GM13976 (cell line): ENCODE measurements around the gene AFF2.

Source experiments
- DNase-seq: peaks from one replicate; pipeline ENCODE4 v3.0.0; 2012; ENCODE audit warnings: low spot score
- in situ Hi-C: fragments of 300-500 bp; cut with MboI; formaldehyde crosslinking; loops from one replicate; pipeline ENCODE4 v1.12.0; 2022; ENCODE audit warnings: low sequenced_read_pairs, mixed read lengths, inconsistent platforms; ENCODE audit not compliant: unreplicated experiment
- TF ChIP-seq, protein P1 (sequence below): IDR thresholded peaks from 2 replicates; pipeline ENCODE4 v1.5.1; 2012; ENCODE audit warnings: borderline replicate concordance, mild to moderate bottlenecking; ENCODE audit not compliant: insufficient read depth; ENCODE audit errors: extremely low read depth, missing control alignments, control extremely low read depth

The AFF2 gene

DNA sequence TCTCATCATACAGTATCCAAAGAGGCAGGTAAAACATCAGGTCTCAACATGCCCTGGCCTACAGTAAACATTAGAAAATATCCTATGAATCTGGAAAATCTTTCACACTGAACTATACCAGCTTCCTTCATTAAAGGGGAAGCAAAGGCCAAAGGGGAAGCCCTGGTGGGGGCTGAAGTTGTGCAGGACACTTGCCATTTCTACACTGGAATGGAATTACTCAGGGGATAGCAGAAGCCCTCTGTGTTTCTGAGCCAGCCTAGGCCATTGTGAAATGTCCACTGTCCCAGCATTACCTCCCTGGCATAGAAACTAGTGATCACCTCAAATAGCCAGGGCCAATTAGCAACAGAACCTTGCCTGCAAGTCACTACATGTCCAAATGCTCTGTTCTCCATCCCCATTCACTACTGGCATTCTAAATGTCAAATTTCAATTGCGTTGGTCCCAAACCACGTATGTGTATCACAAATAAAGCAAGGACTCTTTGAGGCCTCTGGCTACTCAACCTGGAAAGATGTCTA is 429.9 kb downstream of the AFF2 start:
- TF ChIP-seq, protein P1, sequence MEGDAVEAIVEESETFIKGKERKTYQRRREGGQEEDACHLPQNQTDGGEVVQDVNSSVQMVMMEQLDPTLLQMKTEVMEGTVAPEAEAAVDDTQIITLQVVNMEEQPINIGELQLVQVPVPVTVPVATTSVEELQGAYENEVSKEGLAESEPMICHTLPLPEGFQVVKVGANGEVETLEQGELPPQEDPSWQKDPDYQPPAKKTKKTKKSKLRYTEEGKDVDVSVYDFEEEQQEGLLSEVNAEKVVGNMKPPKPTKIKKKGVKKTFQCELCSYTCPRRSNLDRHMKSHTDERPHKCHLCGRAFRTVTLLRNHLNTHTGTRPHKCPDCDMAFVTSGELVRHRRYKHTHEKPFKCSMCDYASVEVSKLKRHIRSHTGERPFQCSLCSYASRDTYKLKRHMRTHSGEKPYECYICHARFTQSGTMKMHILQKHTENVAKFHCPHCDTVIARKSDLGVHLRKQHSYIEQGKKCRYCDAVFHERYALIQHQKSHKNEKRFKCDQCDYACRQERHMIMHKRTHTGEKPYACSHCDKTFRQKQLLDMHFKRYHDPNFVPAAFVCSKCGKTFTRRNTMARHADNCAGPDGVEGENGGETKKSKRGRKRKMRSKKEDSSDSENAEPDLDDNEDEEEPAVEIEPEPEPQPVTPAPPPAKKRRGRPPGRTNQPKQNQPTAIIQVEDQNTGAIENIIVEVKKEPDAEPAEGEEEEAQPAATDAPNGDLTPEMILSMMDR, result no peak
- DNase-seq, result no peak
- in situ Hi-C loops, result no loop called here

DNA sequence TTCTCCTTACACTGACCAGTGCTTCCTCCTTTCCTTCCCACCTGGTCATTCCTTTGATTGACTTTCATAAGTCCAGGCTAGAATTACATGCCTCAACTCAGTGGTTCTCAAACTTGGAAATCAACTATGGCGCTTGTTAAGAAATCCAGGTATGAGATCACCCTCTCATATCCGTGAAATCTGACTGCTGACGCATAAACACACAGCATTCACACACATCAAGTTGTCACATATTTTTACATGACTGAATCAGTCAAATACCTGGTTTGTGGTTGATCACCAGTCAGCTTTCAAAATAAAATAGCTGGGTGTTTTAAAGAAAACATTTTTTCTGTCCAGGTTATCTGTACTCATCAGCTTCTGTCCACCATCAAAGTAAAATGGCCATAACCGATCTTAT is 433.5 kb downstream of the AFF2 start:
- DNase-seq, result no peak
- in situ Hi-C loops, result no loop called here
- TF ChIP-seq, protein P1, result no peak

DNA sequence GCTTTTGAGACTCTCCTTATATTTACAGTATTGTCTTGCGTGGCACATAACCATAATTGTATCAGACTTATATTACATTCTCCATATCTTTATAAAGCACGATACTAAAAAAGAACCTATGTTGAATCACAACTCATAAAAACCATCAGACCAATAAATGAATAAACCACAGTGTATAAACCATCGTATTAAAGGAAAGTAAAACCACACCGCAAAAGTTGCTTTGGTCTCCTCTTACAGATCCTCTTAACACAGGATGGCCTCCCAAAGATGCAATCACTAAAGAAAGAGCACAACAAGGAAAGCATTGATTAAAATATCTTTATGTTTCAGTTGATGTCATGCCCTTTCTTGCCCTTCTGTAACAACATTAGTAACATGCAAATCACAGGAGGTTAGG is 437.9 kb downstream of the AFF2 start:
- in situ Hi-C loops, result no loop called here
- TF ChIP-seq, protein P1, result no peak
- no peak for DNase-seq

DNA sequence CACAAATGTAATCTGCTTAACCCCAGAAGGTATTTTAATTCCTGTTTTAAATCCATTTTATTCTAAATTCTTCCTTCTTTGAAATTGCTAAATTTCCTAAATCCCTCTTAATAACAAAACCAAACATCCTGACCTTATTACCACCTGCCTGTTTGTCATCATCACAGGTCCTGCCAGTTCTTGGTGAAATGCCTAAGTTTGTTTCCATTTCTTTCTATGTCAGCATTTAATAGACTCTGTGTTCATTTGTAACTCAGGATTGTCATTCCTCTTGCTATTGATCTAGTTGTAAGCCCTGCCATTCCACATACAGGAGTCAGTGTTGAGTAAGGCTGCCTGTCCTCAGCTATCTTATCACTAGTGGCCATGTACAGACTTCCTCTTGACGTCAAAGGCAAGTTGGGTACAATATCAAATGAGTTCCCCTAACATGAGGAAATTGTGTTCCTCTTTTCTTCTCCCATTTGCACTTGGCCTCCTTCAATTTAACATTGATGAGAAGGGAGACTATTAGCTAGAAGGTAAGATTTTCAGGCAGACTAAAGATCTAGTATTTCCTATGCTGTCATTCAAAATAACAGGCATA is 440.1 kb downstream of the AFF2 start:
- DNase-seq, result no peak
- in situ Hi-C loops, result no loop called here
- TF ChIP-seq, protein P1, result no peak

DNA sequence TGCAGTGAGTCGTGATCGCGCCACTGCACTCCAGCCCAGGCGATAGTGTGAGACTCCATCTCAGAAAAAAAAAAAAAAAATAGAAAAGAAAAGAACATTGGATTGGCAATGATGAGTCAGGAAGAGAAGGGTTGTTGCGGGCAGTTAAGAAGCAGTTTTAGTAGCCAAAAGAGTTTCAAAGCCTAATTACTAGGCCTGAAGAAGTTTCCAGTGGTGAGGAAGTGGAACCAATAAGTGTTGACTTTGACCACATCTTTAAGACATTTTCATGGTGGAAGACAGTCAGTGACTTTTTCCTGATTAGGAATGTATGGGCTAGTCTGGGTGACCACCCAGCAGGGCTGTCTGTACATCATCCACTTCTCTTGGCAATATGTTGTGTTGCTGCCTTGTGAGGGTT is 442.3 kb downstream of the AFF2 start:
- no peak for DNase-seq
- TF ChIP-seq, protein P1, result no peak
- in situ Hi-C loops, result no loop called here

DNA sequence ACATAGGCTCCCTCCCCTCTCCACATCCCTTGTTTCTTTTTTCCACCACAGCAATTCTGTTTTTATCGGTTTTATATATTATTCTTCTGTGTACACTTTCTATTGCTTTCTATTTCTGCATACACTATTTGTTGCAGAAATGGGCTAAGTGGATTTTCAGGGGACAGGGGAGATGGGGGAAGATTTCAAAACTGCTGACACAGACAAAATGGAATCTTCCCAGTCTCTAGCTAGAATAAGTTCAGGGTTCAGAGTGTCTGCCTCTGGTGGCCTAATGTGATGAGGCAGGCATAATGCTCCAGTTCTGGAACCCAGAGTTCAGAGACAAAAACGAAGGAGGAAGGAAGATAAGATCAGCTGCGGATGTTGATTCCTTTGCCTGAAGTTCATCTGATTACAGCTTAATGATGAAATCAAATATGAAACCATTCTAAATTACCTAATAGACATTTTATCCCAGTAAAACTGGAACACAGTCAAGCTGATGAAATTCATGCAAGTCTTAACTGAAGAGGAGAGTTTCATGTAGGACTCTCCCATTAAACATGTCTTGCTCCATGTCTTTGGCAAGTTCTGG is 447.1 kb downstream of the AFF2 start:
- in situ Hi-C loops, result no loop called here
- no peak for DNase-seq
- TF ChIP-seq, protein P1, result no peak
